IMR-90 (cell line): ENCODE data around the gene PRR5L. TPM values are rescaled to one million over a fixed set of nuclear protein-coding genes. Genes with fewer than 3 reads are reported as not detected.

Experiments used
- ATAC-seq: fragments of 200-7000 bp; cut with Tn5 transposase; 2 replicates; pipeline ENCODE4 v1.9.1; 2020; ENCODE audit warnings: low read depth, mild to moderate bottlenecking, moderate library complexity
- BruUV-seq: library from RNA; stranded (reverse); fragments of 400-500 nt; replicated peaks from 2 replicates; lab custom pipeline; 2021; lab: Mats Ljungman, UMichigan
- CTCF ChIA-PET: fragments of 300-600 bp; formaldehyde crosslinking; extraction: SDS; loops from one replicate; lab custom pipeline; 2021; ENCODE audit warnings: antibody characterized with exemption; lab: Yijun Ruan, JAX
- POLR2A ChIA-PET: fragments of 300-600 bp; sonication (Branson Sonifier 250); formaldehyde crosslinking; loops from one replicate; lab custom pipeline; 2022; ENCODE audit warnings: antibody characterized with exemption; ENCODE audit not compliant: unreplicated experiment; lab: Charles Lee
- DNase-seq: peaks from one replicate; pipeline ENCODE4 v3.0.0; 2013
- H2AFZ ChIP-seq: replicated peaks from 2 replicates; pipeline ENCODE3; 2013; ENCODE audit warnings: low read length, mild to moderate bottlenecking; ENCODE audit not compliant: poor library complexity
- H2AK5ac ChIP-seq: 2 replicates; pipeline ENCODE4 v1.6.1; 2013; ENCODE audit warnings: low read depth, low read length, inconsistent platforms
- H2AK9ac ChIP-seq: replicated peaks from 2 replicates; pipeline ENCODE3; 2013; ENCODE audit warnings: mild to moderate bottlenecking, low read depth, low read length, moderate library complexity; ENCODE audit not compliant: poor library complexity
- H2BK120ac ChIP-seq: 2 replicates; pipeline ENCODE4 v1.6.1; 2013; ENCODE audit warnings: low read depth, low read length, inconsistent platforms
- H2BK15ac ChIP-seq: 3 replicates; pipeline ENCODE4 v1.6.1; 2013; ENCODE audit warnings: low read depth, low read length, inconsistent platforms
- H2BK20ac ChIP-seq: 2 replicates; pipeline ENCODE4 v1.6.1; 2013; ENCODE audit warnings: low read depth, mild to moderate bottlenecking, inconsistent platforms, low read length, moderate library complexity
- H2BK5ac ChIP-seq: 2 replicates; pipeline ENCODE4 v1.6.1; 2013; ENCODE audit warnings: mild to moderate bottlenecking, low read depth, low read length, inconsistent platforms; ENCODE audit not compliant: poor library complexity, severe bottlenecking
- H3K14ac ChIP-seq: replicated peaks from 2 replicates; pipeline ENCODE4 v1.6.1; 2013; ENCODE audit warnings: low read depth, low read length, inconsistent platforms
- H3K18ac ChIP-seq: 2 replicates; pipeline ENCODE4 v1.6.1; 2013; ENCODE audit warnings: low read depth, low read length, control low read depth
- H3K23ac ChIP-seq: 2 replicates; pipeline ENCODE4 v1.6.1; 2013; ENCODE audit warnings: low read depth, low read length, inconsistent platforms
- H3K27ac ChIP-seq: 2 replicates; pipeline ENCODE4 v1.5.1; 2013; ENCODE audit warnings: mild to moderate bottlenecking, control low read depth, low read length; ENCODE audit not compliant: insufficient read depth
- H3K27me3 ChIP-seq: 2 replicates; pipeline ENCODE4 v1.6.1; 2013; ENCODE audit warnings: low read length; ENCODE audit not compliant: control insufficient read depth, insufficient read depth
- H3K36me3 ChIP-seq: 2 replicates; pipeline ENCODE4 v1.6.1; 2013; ENCODE audit warnings: low read length, mixed read lengths; ENCODE audit not compliant: control insufficient read depth, insufficient read depth
- H3K4ac ChIP-seq: 2 replicates; pipeline ENCODE4 v1.6.1; 2013; ENCODE audit warnings: low read depth, low read length, inconsistent platforms
- H3K4me1 ChIP-seq: 2 replicates; pipeline ENCODE4 v1.6.1; 2013; ENCODE audit warnings: low read length, mixed read lengths; ENCODE audit not compliant: control insufficient read depth, insufficient read depth
- H3K4me2 ChIP-seq: 2 replicates; pipeline ENCODE4 v1.6.1; 2013; ENCODE audit warnings: low read depth, mild to moderate bottlenecking, control low read depth, low read length, moderate library complexity
- H3K4me3 ChIP-seq: 2 replicates; pipeline ENCODE4 v1.5.1; 2013; ENCODE audit warnings: low read depth, mild to moderate bottlenecking, control low read depth, low read length, moderate library complexity; ENCODE audit not compliant: insufficient read depth
- H3K56ac ChIP-seq: 2 replicates; pipeline ENCODE4 v1.6.1; 2013; ENCODE audit warnings: low read length, inconsistent platforms; ENCODE audit not compliant: insufficient read depth; ENCODE audit errors: extremely low read depth
- H3K79me1 ChIP-seq, 2 experiments: 2 replicates each; pipeline ENCODE4 v1.6.1; 2013; ENCODE audit warnings: low read length in 2 of 2, inconsistent platforms in 1 of 2, low read depth in 1 of 2
- H3K9ac ChIP-seq: 2 replicates; pipeline ENCODE4 v1.6.1; 2013; ENCODE audit warnings: low read depth, low read length, control low read depth
- H3K9me1 ChIP-seq: 2 replicates; pipeline ENCODE4 v1.6.1; 2013; ENCODE audit warnings: low read length, inconsistent platforms; ENCODE audit not compliant: insufficient read depth
- H3K9me3 ChIP-seq: 2 replicates; pipeline ENCODE4 v1.6.1; 2013; ENCODE audit warnings: low read length; ENCODE audit not compliant: control insufficient read depth, insufficient read depth
- H4K20me1 ChIP-seq: 2 replicates; pipeline ENCODE4 v1.6.1; 2013; ENCODE audit warnings: low read length, inconsistent platforms; ENCODE audit not compliant: insufficient read depth
- H4K5ac ChIP-seq: 2 replicates; pipeline ENCODE4 v1.6.1; 2013; ENCODE audit warnings: mild to moderate bottlenecking, low read depth, low read length, control low read depth
- H4K8ac ChIP-seq, 2 experiments: 2 replicates each; pipeline ENCODE4 v1.6.1; 2013; ENCODE audit warnings: low read depth in 2 of 2, low read length in 2 of 2, control low read depth in 1 of 2, inconsistent platforms in 1 of 2
- H4K91ac ChIP-seq: 2 replicates; pipeline ENCODE4 v1.6.1; 2013; ENCODE audit warnings: low read depth, low read length, inconsistent platforms; ENCODE audit not compliant: insufficient read depth
- BHLHE40 ChIP-seq: fragments of 150-350 bp; IDR thresholded peaks from 2 replicates; pipeline ENCODE4 v1.6.1; 2016; ENCODE audit warnings: mild to moderate bottlenecking, low read depth, low read length
- CEBPB ChIP-seq: IDR thresholded peaks from 2 replicates; pipeline ENCODE4 v1.6.1; 2012; ENCODE audit warnings: low read depth, low read length, improper control_type of control experiment
- CHD1 ChIP-seq: IDR thresholded peaks from 2 replicates; pipeline ENCODE4 v1.6.1; 2012; ENCODE audit warnings: low read depth, low read length, improper control_type of control experiment
- CTCF ChIP-seq: conservative IDR thresholded peaks from 2 replicates; pipeline ENCODE4 v1.5.1; 2012; ENCODE audit warnings: mild to moderate bottlenecking, low read depth, low read length, improper control_type of control experiment
- ELK1 ChIP-seq: fragments of 150-350 bp; IDR thresholded peaks from 2 replicates; pipeline ENCODE4 v1.6.1; 2016; ENCODE audit warnings: low read depth, mild to moderate bottlenecking, low read length, moderate library complexity, borderline replicate concordance
- FOS ChIP-seq: fragments of 150-350 bp; IDR thresholded peaks from 2 replicates; pipeline ENCODE4 v1.6.1; 2016; ENCODE audit warnings: low read depth, low read length
- MAFK ChIP-seq: IDR thresholded peaks from 2 replicates; pipeline ENCODE4 v1.6.1; 2012; ENCODE audit warnings: low read depth, low read length, improper control_type of control experiment
- MAZ ChIP-seq: IDR thresholded peaks from 2 replicates; pipeline ENCODE4 v1.6.1; 2012; ENCODE audit warnings: low read depth, mild to moderate bottlenecking, low read length, improper control_type of control experiment, moderate library complexity, borderline replicate concordance
- MXI1 ChIP-seq: IDR thresholded peaks from 2 replicates; pipeline ENCODE4 v1.6.1; 2012; ENCODE audit warnings: low read depth, mild to moderate bottlenecking, low read length, moderate library complexity, borderline replicate concordance
- NFE2L2 ChIP-seq: fragments of 150-350 bp; IDR thresholded peaks from 2 replicates; pipeline ENCODE4 v1.6.1; 2016; ENCODE audit warnings: low read depth, mild to moderate bottlenecking, low read length
- POLR2A ChIP-seq: IDR thresholded peaks from 2 replicates; pipeline ENCODE4 v1.6.1; 2012; ENCODE audit warnings: mild to moderate bottlenecking, low read depth, low read length
- RAD21 ChIP-seq: IDR thresholded peaks from 2 replicates; pipeline ENCODE4 v1.6.1; 2012; ENCODE audit warnings: low read length, improper control_type of control experiment
- RCOR1 ChIP-seq: IDR thresholded peaks from 2 replicates; pipeline ENCODE4 v1.6.1; 2012; ENCODE audit warnings: mild to moderate bottlenecking, low read length, improper control_type of control experiment; ENCODE audit not compliant: insufficient replicate concordance
- WGBS, 2 experiments: methylation state at CpG; one replicate each; pipeline versions ENCODE4 v1.1.5 to v1.1.7; 2013; ENCODE audit warnings: missing lambda C conversion rate in 2 of 2; ENCODE audit not compliant: insufficient read length in 1 of 2; ENCODE audit errors: extremely low coverage in 2 of 2; 5-methylcytosine and 5-hydroxymethylcytosine counted together
- dilution Hi-C: fragments of 300-500 bp; cut with HindIII; formaldehyde crosslinking; loops from one replicate; pipeline ENCODE4 v1.14.3; 2018; ENCODE audit warnings: low sequenced_read_pairs; ENCODE audit not compliant: unreplicated experiment
- in situ Hi-C: fragments of 300-500 bp; cut with MboI; formaldehyde crosslinking; loops from 3 replicates; pipeline ENCODE4 v1.14.3; 2019; ENCODE audit warnings: low sequenced_read_pairs, inconsistent platforms, mixed read lengths
- intact Hi-C: fragments of 100-400 bp; cut with micrococcal nuclease; formaldehyde crosslinking; loops from 2 replicates; pipeline ENCODE4 v1.10.0; 2022
- polyA plus RNA-seq, 3 experiments: library from polyadenylated mRNA; depleted of rRNA; stranded (reverse); fragments of >200 nt; gene quantifications; 2 replicates each; pipeline ENCODE4 v1.2.3, GENCODE V29; 2012; ENCODE audit warnings: low replicate concordance in 1 of 3
- total RNA-seq: library from RNA; depleted of rRNA; stranded (reverse); fragments of >200 nt; gene quantifications from 2 replicates; pipeline ENCODE4 v1.2.3, GENCODE V29; 2012

PRR5L gene
- total and polyA plus RNA-seq, 2 of the 4 experiments (the other 2 are of a cell fraction): 2.9 to 3.6 TPM

DNA sequence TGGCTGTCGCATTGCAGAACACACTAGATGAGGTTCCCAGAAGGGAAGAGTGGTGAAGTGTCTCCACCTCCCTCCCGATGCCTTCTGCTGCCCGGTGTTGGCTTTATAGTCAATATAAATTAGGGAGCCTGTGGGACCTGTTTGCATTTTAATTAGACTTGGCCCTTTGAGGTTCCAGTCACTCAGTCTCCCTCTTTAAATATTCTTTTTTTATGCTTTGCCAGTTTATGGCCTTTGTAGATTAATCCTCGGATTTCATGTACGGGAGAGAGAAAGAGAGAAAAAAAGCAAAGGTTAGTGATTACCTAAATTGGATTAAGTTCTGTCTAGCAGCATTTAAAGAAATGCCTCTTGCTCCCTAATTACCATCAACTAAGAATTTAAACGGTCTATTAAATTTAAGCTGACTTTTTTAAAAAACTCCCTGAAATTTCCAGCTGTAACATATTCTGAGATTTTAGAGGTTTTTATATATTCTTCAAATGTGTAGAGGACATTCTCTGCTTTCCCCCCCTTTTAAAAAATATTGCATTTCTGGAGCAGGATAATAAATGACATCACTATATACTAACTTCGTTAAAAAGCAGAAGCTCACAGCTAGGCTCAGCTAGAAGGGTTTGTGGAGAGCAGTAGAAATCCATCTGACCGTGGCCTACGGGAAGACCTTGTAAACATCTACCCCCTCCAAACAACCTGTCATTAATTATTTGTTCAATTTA lies 84.4 kb downstream of the PRR5L start:
- DNase-seq (no peak), ATAC-seq (no peak)
- BruUV-seq: no TSS peak
- no peak overlapping the region for H3K4me2 ChIP-seq
- no peaks in the 10 kb centered on the region for H3K36me3 ChIP-seq
- no peak overlapping the region for H3K23ac ChIP-seq
- intact Hi-C loops: no loop called here
- no peak overlapping the region for H2AK5ac ChIP-seq
- H3K4ac ChIP-seq: no peak overlapping the region
- H3K4me1 ChIP-seq: peaks cover 3% of the 10 kb centered on the region
- peaks cover 6% of the 10 kb centered on the region for H3K9me1 ChIP-seq
- H2AFZ ChIP-seq: no peak overlapping the region
- H4K8ac ChIP-seq: no peak overlapping the region
- H3K79me1 ChIP-seq: peaks cover 11 to 17% of the 10 kb centered on the region in 2 experiments; a peak in 3 of 4 replicates
- H2BK15ac ChIP-seq: no peak overlapping the region
- no peak overlapping the region for H2BK20ac ChIP-seq
- POLR2A ChIA-PET: no interaction called here
- CTCF ChIA-PET: interaction anchor here (1.0 kb wide), 1 partner anchor 112 kb away, joined by 3 read pairs; no protein-coding TSS in a partner anchor
- H3K27ac ChIP-seq: no peak overlapping the region
- H3K18ac ChIP-seq: no peak overlapping the region
- dilution Hi-C loops: no loop called here
- peaks cover 14% of the 10 kb centered on the region; the same call in 1 of the 2 replicates for H4K20me1 ChIP-seq
- no peak overlapping the region for H2BK5ac ChIP-seq
- no peak overlapping the region for H3K9ac ChIP-seq
- H3K27me3 ChIP-seq: no peaks in the 10 kb centered on the region; the same call in 1 of the 2 replicates
- no peak overlapping the region for H4K5ac ChIP-seq
- no peak overlapping the region for H3K14ac ChIP-seq
- in situ Hi-C loops: no loop called here
- H3K56ac ChIP-seq: no peak overlapping the region
- no peak overlapping the region for H2AK9ac ChIP-seq
- H2BK120ac ChIP-seq: no peak overlapping the region
- TF ChIP-seq MAZ: no peak
- no peak for TF ChIP-seq CEBPB
- TF ChIP-seq BHLHE40: no peak
- TF ChIP-seq ELK1: no peak
- TF ChIP-seq RCOR1: no peak
- no peak for TF ChIP-seq NFE2L2
- TF ChIP-seq RAD21: no peak
- TF ChIP-seq MAFK: no peak
- TF ChIP-seq CHD1: no peak
- no peak for TF ChIP-seq CTCF
- no peak for TF ChIP-seq MXI1
- TF ChIP-seq POLR2A: no peak
- no peak for TF ChIP-seq FOS
- H3K9me3 ChIP-seq: no peaks in the 10 kb centered on the region
- WGBS, 2 experiments: no CpG with 5 or more reads among the region's 9 CpGs
- H3K4me3 ChIP-seq: no peak overlapping the region
- H4K91ac ChIP-seq: no peak overlapping the region
